ENCODE data around the gene CAMSAP1.

Gene CAMSAP1

GRCh38 chr9:135774794-135775525, 132.4 kb downstream of the CAMSAP1 start:
- DNase-seq (ENCODE audit: low read depth in 2 of 2): no peak

DNA sequence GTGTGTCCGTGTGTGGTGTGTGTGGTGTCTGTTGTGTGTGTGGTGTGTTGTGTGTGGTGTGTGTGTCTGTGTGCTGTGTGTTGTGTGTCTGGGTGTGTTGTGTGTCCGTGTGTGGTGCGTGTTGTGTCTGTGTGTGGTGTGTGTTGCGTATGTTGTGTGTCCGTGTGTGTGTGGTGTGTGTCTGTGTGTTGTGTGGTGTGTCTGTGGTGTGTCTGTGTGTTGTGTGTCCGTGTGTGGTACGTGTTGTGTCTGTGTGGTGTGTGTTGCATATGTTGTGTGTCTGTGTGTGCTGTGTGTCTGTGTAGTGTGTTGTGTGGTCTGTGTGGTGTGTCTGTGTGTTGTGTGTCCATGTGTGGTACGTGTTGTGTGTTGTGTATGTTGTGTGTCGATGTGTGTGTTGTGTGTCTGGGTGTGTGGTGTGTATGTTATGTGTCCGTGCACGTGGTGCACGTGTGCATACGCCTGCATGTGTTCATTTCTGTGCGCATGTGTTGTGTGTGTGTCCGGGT, 133.1 kb downstream of the CAMSAP1 start:
- DNase-seq (ENCODE audit: low read depth in 2 of 2): no peak

DNA sequence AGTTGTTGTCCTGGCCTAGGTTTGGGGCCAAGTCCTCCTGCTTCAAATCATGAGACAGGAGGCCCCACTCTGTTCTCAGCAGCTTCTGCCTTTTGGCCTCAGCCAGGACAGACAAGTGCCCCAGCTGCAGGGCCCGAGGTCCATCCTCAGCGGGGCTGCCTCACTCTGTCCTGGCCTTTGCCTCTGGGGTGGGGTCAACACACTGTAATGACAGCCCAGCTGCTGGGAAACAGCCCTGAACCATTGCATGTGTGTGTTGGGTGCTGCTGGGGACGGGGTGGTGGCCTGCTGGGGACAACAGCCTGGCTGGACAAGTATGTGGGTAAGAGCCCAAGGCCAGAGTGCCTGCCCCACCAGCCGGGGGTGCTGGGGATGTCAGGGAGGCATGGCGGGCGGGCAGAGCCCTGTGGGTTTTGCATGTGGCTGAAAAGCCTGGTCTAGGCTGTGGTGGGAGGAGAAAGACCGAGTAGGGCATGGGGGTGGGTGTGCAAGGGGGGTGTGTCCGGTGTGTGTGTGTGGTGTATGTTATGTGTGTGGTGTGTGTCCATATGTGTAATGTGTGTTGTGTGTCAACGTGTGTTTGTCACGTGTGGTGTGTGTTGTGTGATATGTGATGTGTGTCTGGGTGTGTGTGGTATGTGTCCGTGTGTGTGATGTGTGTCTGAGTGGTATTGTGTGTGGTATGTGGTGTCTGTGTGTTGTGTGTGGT, 133.7 kb downstream of the CAMSAP1 start:
- DNase-seq (ENCODE audit: low read depth in 2 of 2): no peak

- no peak for DNase-seq (ENCODE audit: low read depth in 2 of 2)
These were observed 134.4 kb downstream of the CAMSAP1 start for GRCh38 chr9:135772702-135773493.

GRCh38 chr9:135772056-135772646, 135.2 kb downstream of the CAMSAP1 start:
- no peak for DNase-seq (ENCODE audit: low read depth in 2 of 2)

- DNase-seq (ENCODE audit: low read depth in 2 of 2): no peak
These were observed 135.8 kb downstream of the CAMSAP1 start for GRCh38 chr9:135771401-135772051.

GRCh38 chr9:135770771-135771170, 136.6 kb downstream of the CAMSAP1 start:
- DNase-seq (ENCODE audit: low read depth in 2 of 2): no peak

DNA sequence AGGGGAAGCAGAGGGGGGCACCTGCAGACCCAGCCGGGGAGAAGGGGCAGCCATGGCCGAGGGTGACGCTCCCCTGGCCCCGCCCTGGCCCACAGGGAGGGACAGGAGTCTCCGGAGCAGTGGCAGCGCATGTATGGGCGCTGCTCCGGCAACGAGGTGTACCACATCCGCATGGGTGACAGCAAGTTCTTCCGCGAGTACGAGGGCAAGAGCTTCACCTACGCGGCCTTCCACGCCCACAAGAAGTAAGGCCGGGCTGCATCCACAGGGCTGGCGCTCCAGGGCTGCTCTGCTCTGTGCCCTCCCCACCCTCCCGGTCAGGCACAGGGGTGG, 137.2 kb downstream of the CAMSAP1 start:
- no peak for DNase-seq (ENCODE audit: low read depth in 2 of 2)

DNA sequence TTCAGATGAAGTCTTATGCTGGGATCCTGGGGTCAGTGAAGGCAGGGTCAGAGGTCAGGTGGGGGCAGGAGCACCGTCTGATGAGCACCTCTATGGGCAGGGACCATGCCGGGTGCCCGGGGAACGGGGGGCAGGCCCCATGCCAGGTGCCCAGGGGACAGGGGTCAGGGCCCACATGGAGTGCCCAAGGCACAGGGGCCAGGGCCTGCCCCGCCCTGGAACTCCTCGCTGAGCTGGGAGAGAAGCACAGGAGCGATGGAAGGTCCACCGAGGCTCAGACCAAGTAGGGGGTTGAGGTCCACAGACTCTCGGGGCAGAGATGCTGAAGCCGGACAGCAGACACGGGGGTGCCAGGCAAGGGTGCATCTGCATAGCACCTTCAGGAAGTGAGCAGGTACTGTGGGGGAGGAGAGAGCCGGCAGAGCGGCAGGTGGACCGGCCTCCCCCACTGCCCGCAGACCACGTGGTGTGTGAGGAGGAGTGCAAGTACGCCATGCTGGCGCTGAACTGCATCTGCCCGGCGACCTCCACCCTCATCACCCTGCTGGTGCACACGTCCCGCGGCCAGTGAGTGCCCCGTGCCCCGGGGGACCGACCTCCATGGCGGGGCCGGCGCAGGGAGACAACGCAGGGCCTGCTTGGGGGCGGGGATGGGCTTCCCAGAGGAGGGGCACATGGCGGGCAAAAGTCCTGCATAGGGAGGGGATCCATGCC, 137.7 kb downstream of the CAMSAP1 start:
- DNase-seq (ENCODE audit: low read depth in 2 of 2): no peak

- no peak for DNase-seq (ENCODE audit: low read depth in 2 of 2)
These were observed 138.7 kb downstream of the CAMSAP1 start for GRCh38 chr9:135768516-135769218.

DNA sequence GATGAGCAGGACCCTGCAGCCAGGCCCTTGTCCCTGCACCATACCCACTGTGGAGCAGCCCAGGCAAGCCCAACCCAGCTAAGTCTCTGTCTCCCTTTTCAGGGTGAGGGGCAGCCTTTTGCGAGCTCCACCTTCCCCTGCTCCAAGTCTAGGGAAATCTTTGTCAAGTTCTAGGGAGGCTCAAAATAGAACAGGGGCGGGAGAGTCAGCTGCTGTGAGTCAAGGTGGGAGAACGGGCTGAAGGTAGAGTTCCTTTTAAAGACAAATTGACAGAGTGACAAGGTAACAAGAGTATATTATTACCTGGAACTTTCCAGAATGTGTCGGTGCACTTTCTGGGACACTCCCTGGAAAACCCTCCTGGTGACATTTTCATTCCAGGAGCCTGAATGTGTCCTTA, 140.6 kb downstream of the CAMSAP1 start:
- DNase-seq (ENCODE audit: low read depth in 2 of 2): no peak

GRCh38 chr9:135766251-135766650, 141.1 kb downstream of the CAMSAP1 start:
- no peak for DNase-seq (ENCODE audit: low read depth in 2 of 2)

DNA sequence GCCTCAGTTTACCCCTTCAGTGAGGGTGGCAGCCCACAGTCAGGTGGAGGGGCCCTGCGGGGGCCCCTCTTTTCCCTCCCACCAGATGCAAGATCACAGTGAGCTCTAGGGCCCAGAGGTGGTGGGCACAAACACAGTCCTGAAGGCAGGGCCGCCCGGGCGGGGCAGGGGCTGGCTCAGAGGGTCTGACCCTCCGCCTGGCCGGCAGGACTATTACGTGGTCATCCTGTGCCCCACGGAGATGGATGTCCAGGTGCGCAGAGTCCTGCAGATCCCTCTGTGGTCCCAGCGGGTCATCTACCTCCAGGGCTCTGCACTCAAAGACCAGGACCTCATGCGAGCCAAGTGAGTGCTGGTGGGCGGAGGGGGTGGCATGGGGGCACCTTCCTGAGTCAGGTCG, 141.9 kb downstream of the CAMSAP1 start:
- DNase-seq (ENCODE audit: low read depth in 2 of 2): no peak

DNA sequence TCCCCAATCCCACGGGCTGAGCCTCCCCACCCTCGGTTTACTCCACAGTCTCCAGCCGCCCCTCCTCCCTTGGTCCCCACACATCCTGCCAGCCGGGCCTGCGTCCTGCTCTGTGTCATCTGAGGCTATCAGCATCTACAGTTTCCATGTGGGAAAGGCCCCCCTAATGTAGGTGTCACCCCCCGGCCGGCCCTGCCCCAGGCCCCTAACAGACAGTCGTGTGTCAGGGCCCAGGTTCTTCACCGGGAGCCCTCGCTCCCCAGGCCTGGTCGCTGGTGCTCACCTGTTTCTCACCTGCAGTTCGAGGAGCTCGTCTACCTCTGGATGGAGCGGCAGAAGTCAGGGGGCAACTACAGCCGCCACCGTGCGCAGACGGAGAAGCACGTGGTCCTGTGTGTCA, 142.6 kb downstream of the CAMSAP1 start:
- DNase-seq (ENCODE audit: low read depth in 2 of 2): no peak

- no peak for DNase-seq (ENCODE audit: low read depth in 2 of 2)
These were observed 143.5 kb downstream of the CAMSAP1 start for GRCh38 chr9:135763716-135764446.

DNA sequence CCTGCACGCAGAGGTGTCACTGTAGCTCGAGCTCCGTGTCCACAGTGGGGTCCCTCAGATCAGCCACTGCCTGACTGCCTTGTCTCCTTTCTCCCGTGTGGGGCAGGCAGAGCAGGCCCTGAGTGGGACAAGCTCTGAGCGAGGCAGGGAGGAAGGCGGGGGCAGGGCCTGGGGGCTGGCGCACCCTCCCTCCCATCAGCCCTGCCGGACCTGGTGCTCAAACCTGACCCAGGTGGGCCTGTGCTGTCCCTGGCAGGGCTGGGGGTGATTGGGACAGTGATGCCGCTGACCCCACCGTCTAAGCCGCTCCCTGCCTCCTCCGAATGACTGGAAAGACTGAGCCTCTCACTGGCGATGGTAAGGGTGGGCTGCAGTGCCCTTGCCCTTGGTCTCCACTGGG, 144.4 kb downstream of the CAMSAP1 start:
- no peak for DNase-seq (ENCODE audit: low read depth in 2 of 2)

DNA sequence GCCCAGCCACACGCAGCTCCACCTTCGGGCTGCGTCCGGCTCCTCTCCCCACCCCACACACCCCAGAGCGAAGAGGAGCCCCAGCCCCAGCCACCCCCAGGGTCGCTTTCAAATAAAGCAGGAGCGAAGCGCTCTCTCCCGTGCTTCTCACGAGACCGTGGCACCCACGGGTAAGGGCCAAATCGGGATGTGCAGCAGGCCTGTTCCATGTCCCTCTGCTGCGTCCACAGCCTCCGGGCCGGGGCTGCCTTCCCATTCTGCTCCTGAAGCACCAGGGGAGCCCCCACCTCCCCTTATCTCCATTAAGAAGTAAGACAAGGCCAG, 145.5 kb downstream of the CAMSAP1 start:
- DNase-seq (ENCODE audit: low read depth in 2 of 2): no peak

GRCh38 chr9:135761150-135761844, 146.0 kb downstream of the CAMSAP1 start:
- DNase-seq (ENCODE audit: low read depth in 2 of 2): no peak

GRCh38 chr9:135760465-135760864, 146.9 kb downstream of the CAMSAP1 start:
- DNase-seq (ENCODE audit: low read depth in 2 of 2): no peak

Measured in stimulated activated CD8-positive, alpha-beta memory T cell treated with anti-CD3 and anti-CD28 coated beads, Interleukin-15, amount 100 ng/mL, for 4 hours (primary cell).